T-cell (primary cell): Measurements from ENCODE around the gene AP3S1. TPM values are rescaled to one million over a fixed set of nuclear protein-coding genes. Genes with fewer than 3 reads are reported as not detected.
"Not testable (repeated sequence)": the region's sequence is repeated elsewhere in the genome, so short reads cannot be mapped to it uniquely, and the experiment has no call there.

Experiments used
- ATAC-seq, 4 experiments: fragments of 200-7000 bp in 3 of 4; fragments of 150-1000 bp in 1 of 4; cut with Tn5 transposase; replicated peaks in 1 of 4; 1 replicate in 3 of 4; 2 replicates in 1 of 4; pipeline ENCODE4 v1.10.0; 2021; ENCODE audit warnings: moderate library complexity in 3 of 4, mild to moderate bottlenecking in 2 of 4, moderate number of reproducible peaks in 1 of 4
- CTCF ChIA-PET, 2 donors: fragments of 300-600 bp; sonication (Branson Sonifier 250); formaldehyde crosslinking; loops; one replicate each; lab custom pipeline; 2022; ENCODE audit warnings: antibody characterized with exemption in 2 of 2; lab: Charles Lee
- POLR2A ChIA-PET, 2 donors: fragments of 300-600 bp; sonication (Branson Sonifier 250); formaldehyde crosslinking; loops; one replicate each; lab custom pipeline; 2022; ENCODE audit warnings: antibody characterized with exemption in 2 of 2; lab: Charles Lee
- DNase-seq, 35 experiments: peaks; one replicate each; pipeline versions ENCODE4 v3.0.0 to v3.0.0-alpha.2; 2013 to 2023
- H3K27ac ChIP-seq: one replicate; pipeline ENCODE4 v1.5.1; 2013; ENCODE audit warnings: low read length
- H3K27me3 ChIP-seq, 2 experiments: replicated peaks in 1 of 2; 1 replicate in 1 of 2; 2 replicates in 1 of 2; pipeline versions ENCODE4 v1.6.1 to v1.7.0; 2013; ENCODE audit warnings: low read length in 1 of 2, mixed read lengths in 1 of 2; ENCODE audit not compliant: control insufficient read depth in 2 of 2, insufficient read depth in 2 of 2; ENCODE audit errors: extremely low read depth in 1 of 2
- H3K36me3 ChIP-seq, 2 donors: 1 replicate in 1 of 2; 2 replicates in 1 of 2; pipeline versions ENCODE4 v1.6.1 to v1.7.0; 2013; ENCODE audit warnings: low read length in 1 of 2; ENCODE audit not compliant: control insufficient read depth in 2 of 2, insufficient read depth in 1 of 2; ENCODE audit errors: extremely low read depth in 1 of 2
- H3K4me1 ChIP-seq, 2 experiments: 1 replicate in 1 of 2; 2 replicates in 1 of 2; pipeline versions ENCODE4 v1.6.1 to v1.7.0; 2013; ENCODE audit warnings: low read length in 2 of 2, mixed read lengths in 1 of 2; ENCODE audit not compliant: insufficient read depth in 2 of 2, control insufficient read depth in 1 of 2; ENCODE audit errors: extremely low read depth in 1 of 2
- H3K4me3 ChIP-seq, 2 donors: 1 replicate in 1 of 2; 2 replicates in 1 of 2; pipeline versions ENCODE4 v1.5.1 to v1.7.0; 2013; ENCODE audit warnings: mild to moderate bottlenecking in 2 of 2, low read length in 1 of 2, moderate library complexity in 1 of 2; ENCODE audit not compliant: control insufficient read depth in 1 of 2; ENCODE audit errors: extremely low read depth in 1 of 2
- H3K9me3 ChIP-seq: 2 replicates; pipeline ENCODE4 v1.7.0; 2013
- H3K27ac Mint-ChIP-seq, 2 donors: one replicate each; pipeline ENCODE4 v1.8.0; 2020 to 2021; ENCODE audit warnings: mild to moderate bottlenecking in 2 of 2, mixed read lengths in 2 of 2
- H3K27me3 Mint-ChIP-seq, 2 donors: one replicate each; pipeline ENCODE4 v1.8.0; 2021 to 2022; ENCODE audit warnings: mixed read lengths in 2 of 2
- H3K36me3 Mint-ChIP-seq: one replicate; pipeline ENCODE4 v1.8.0; 2021; ENCODE audit warnings: mixed read lengths
- H3K4me1 Mint-ChIP-seq, 3 donors: one replicate each; pipeline ENCODE4 v1.8.0; 2020 to 2022; ENCODE audit warnings: mixed read lengths in 3 of 3, mild to moderate bottlenecking in 1 of 3
- H3K4me3 Mint-ChIP-seq, 3 donors: one replicate each; pipeline ENCODE4 v1.8.0; 2020 to 2022; ENCODE audit warnings: mild to moderate bottlenecking in 3 of 3, mixed read lengths in 3 of 3, moderate library complexity in 3 of 3
- H3K9me3 Mint-ChIP-seq, 3 donors: one replicate each; pipeline ENCODE4 v1.8.0; 2020 to 2022; ENCODE audit warnings: mixed read lengths in 3 of 3
- WGBS: methylation state at CpG from one replicate; pipeline ENCODE4 v1.1.5; 2013; ENCODE audit warnings: missing lambda C conversion rate; ENCODE audit not compliant: insufficient coverage; 5-methylcytosine and 5-hydroxymethylcytosine counted together
- total RNA-seq, 35 experiments: library from RNA in 6 of 35; stranded (reverse) in 6 of 35; fragments of 120-200 nt in 1 of 35; gene quantifications; one replicate each; pipeline versions ENCODE4 v1.2.1 to v1.2.4 and lab custom pipeline; 2013 to 2026

The AP3S1 gene
- total RNA-seq, 5 donors from 2014 or later (not counting 1 experiment from before 2014, with no cell fraction given), result 36.4 to 44.2 (median 39.2) TPM

DNA sequence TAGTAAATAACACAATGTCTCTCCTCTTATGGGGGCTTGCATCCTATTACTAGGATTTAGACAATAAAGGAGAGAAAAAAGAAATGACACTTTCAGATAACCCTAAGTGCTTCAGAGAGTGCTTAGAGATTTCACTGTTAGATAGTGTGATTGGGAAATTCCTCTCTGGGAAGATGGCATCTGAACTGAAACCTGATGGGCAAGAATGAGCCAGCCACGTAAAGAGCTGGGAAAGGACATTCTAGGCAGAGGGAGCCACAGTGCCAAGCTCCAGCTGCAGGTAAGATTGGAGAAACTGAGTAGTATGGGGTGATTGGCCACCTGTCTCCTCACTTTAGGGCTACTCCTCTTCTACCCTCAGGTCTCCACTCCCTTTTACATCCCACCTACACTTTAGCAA is 39.8 kb upstream of the AP3S1 start:
- 0% methylated on average over 1 of the region's 1 CpG for WGBS

DNA sequence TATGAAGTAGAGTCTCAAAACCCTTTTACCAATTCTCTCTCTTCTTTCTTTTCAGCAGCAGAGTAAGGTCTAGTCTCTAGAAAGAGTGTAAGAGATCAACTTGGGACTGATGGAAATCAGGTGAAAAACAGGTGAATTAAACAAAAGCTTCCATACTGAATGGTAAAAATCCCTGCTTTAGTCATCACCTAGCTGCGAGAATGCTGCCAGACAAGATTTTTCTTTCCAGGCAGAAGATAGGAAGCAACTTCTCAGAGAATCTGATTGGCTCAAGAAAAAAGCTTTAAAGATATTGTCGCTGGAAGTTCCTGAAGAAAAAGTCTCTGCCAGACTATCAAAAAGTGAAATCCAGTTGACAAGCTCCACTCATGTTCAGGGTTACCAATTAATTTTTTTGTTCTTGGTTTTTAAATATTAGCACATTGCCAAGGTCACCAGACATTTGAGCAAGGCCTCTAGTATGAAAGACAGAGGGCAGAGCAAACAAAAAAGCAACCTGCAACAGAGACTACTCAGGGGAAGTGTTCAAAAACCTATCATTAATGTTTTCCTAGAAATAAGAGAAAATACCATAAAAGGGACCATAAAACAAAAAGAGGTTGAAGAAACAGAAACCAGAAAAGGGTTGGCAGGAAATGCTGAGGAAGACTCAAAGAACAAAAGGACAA is 34.6 kb upstream of the AP3S1 start:
- H3K4me1 ChIP-seq, result peaks cover 0 to 2% of the 10 kb centered on the region in 2 experiments
- CTCF ChIA-PET, result interaction anchor here in 1 of 2 donors (0.6 kb wide), 1 partner anchor 25 kb away, joined by 3 read pairs; no protein-coding TSS in a partner anchor
- H3K27me3 Mint-ChIP-seq, result peaks cover 5 to 22% of the 10 kb centered on the region in 2 donors
- H3K9me3 Mint-ChIP-seq, result no peaks in the 10 kb centered on the region
- H3K9me3 ChIP-seq, result no peaks in the 10 kb centered on the region
- no peak overlapping the region for H3K27ac Mint-ChIP-seq
- no peak for DNase-seq
- WGBS, result 93% methylated on average over 2 of the region's 2 CpGs
- H3K4me3 ChIP-seq, result no peak overlapping the region
- ATAC-seq, result no peak
- H3K36me3 ChIP-seq, result no peaks in the 10 kb centered on the region
- peaks cover 3 to 4% (median 3%) of the 10 kb centered on the region in 3 donors for H3K4me1 Mint-ChIP-seq
- POLR2A ChIA-PET, result no interaction called here
- H3K4me3 Mint-ChIP-seq, result no peak overlapping the region
- H3K27ac ChIP-seq, result no peak overlapping the region
- peaks cover 0 to 2% of the 10 kb centered on the region in 2 experiments for H3K27me3 ChIP-seq
- no peaks in the 10 kb centered on the region for H3K36me3 Mint-ChIP-seq

More for the DNA sequence above, 39.8 kb upstream of the AP3S1 start:
- no peaks in the 10 kb centered on the region for H3K9me3 Mint-ChIP-seq
- POLR2A ChIA-PET, result no interaction called here
- CTCF ChIA-PET, result no interaction called here
- no peak overlapping the region for H3K27ac ChIP-seq
- no peaks in the 10 kb centered on the region for H3K9me3 ChIP-seq
- H3K27me3 ChIP-seq, result peaks cover 0 to 2% of the 10 kb centered on the region in 2 experiments
- no peak overlapping the region for H3K27ac Mint-ChIP-seq
- H3K27me3 Mint-ChIP-seq, result peaks cover 2 to 36% of the 10 kb centered on the region in 2 donors
- ATAC-seq (no peak), DNase-seq (no peak)
- H3K4me3 Mint-ChIP-seq, result no peak overlapping the region
- H3K36me3 Mint-ChIP-seq, result no peaks in the 10 kb centered on the region
- H3K4me3 ChIP-seq, result no peak overlapping the region
- H3K36me3 ChIP-seq, result no peaks in the 10 kb centered on the region
- no peaks in the 10 kb centered on the region for H3K4me1 ChIP-seq
- H3K4me1 Mint-ChIP-seq, result no peaks in the 10 kb centered on the region

DNA sequence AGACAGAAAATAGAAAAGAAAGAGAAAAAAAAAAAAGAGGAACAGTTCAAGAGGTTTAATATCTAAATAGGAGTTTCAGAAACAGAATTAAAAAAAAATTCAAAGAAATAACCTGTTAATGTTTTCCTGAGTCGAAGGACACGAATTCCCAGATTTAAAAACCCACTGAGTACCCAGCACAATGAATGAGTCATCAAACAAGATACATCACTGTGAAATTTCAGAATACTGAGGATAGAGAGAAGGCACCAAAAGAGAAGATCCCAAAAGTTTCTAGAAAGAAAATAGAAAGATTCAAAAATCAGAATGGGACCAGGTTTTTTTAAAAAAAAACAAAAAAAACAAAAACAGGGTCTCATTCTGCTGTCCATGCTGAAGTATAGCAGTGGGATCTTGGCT is 34.1 kb upstream of the AP3S1 start:
- Histone ChIP-seq H3K9me3 (no peaks in the 10 kb centered on the region), H3K27me3 (peaks cover 0 to 2% of the 10 kb centered on the region in 2 experiments), H3K4me1 (peaks cover 0 to 2% of the 10 kb centered on the region in 2 experiments), H3K36me3 (no peaks in the 10 kb centered on the region), H3K27ac (no peak overlapping the region), H3K4me3 (no peak overlapping the region)
- ATAC-seq (no peak), DNase-seq (no peak)
- no peaks in the 10 kb centered on the region for H3K9me3 Mint-ChIP-seq
- ChIA-PET CTCF (interaction anchor here in 1 of 2 donors (0.6 kb wide), 1 partner anchor 24 kb away, joined by 3 read pairs; no protein-coding TSS in a partner anchor), POLR2A (no interaction called here)
- H3K4me1 Mint-ChIP-seq, result peaks cover 3 to 4% (median 3%) of the 10 kb centered on the region in 3 donors
- H3K27ac Mint-ChIP-seq, result no peak overlapping the region
- H3K4me3 Mint-ChIP-seq, result no peak overlapping the region
- H3K27me3 Mint-ChIP-seq, result peaks cover 8 to 24% of the 10 kb centered on the region in 2 donors
- no peaks in the 10 kb centered on the region for H3K36me3 Mint-ChIP-seq
- WGBS, result no CpG with 5 or more reads among the region's 2 CpGs

DNA sequence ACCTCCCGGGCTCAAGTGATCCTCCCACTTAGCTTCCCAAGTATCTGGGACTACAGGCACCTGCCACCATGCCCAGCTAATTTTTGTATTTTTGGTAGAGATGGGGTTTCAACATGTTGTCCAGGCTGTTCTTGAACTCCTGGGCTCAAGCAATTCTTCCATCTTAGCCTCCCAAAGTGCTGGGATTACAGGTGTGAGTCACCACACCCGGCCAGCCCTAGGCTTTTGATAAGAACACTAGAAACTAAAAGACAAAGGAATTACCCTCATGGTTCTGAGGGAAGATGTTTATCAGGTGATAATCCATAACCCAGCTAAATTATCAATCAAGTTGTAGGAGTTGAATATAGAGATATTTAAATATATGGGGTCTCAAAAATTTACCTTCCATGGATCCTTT is 33.7 kb upstream of the AP3S1 start:
- H3K9me3 ChIP-seq, POLR2A ChIA-PET, H3K4me3 ChIP-seq, H3K27ac Mint-ChIP-seq, H3K36me3 ChIP-seq, H3K27me3 ChIP-seq, H3K4me1 ChIP-seq, H3K36me3 Mint-ChIP-seq, CTCF ChIA-PET, H3K4me3 Mint-ChIP-seq, H3K27ac ChIP-seq, DNase-seq, ATAC-seq, H3K4me1 Mint-ChIP-seq, H3K9me3 Mint-ChIP-seq: not testable (repeated sequence)
- peaks cover 10 to 27% of the 10 kb centered on the region in 2 donors for H3K27me3 Mint-ChIP-seq
- no CpG with 5 or more reads among the region's 2 CpGs for WGBS

DNA sequence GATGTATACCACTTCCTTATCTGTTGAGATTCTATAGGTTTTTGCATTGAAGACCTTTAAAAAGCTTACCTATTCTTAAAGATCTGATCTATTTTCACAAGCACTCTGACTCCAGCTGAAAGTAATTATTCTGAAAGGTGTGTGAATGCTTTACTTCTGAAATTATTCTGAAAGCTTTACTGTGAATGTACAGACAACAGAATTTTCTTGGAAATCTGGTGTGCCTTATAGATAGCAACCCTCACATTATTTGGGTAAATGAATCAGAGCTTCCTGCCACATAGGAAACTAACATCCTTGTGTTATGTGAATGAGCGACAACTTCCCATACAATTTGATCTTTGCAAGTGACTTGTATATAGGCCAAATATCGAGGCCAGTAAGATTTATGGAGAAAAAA is 31.8 kb upstream of the AP3S1 start:
- Histone ChIP-seq H3K27me3 (peaks cover 8 to 10% of the 10 kb centered on the region in 2 experiments), H3K27ac (no peak overlapping the region), H3K9me3 (no peaks in the 10 kb centered on the region), H3K4me3 (no peak overlapping the region), H3K36me3 (no peaks in the 10 kb centered on the region), H3K4me1 (peaks cover 0 to 2% of the 10 kb centered on the region in 2 experiments)
- Mint-ChIP-seq H3K27ac (no peak overlapping the region), H3K9me3 (no peaks in the 10 kb centered on the region), H3K36me3 (no peaks in the 10 kb centered on the region), H3K27me3 (peaks cover 26 to 37% of the 10 kb centered on the region in 2 donors), H3K4me1 (peaks cover 4 to 7% (median 5%) of the 10 kb centered on the region in 3 donors), H3K4me3 (no peak overlapping the region)
- ATAC-seq (no peak), DNase-seq (no peak)
- ChIA-PET POLR2A (no interaction called here), CTCF (interaction anchor here in 1 of 2 donors (0.6 kb wide), 2 partner anchors 41 to 173 kb away, joined by 3 to 4 read pairs; no protein-coding TSS in a partner anchor)
- no CpG with 5 or more reads among the region's 2 CpGs for WGBS

DNA sequence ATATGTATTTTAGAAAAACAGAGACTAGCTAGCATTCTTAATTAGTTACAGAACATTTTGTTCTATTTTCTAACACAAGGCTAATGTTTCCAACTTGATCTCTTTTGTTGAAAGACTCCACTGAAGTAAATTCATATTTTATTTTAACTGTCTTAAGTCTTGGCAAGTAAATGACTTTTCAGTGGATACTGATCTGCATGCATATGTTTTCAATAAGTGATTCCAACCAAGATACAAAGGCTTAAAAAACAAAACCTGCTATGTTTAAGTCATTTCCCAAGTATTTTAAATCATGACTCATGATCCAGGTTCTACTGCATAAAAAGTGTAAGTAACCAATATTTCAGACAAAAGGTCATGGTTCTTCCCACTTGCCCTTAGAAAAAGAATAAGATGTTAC is 31.0 kb upstream of the AP3S1 start:
- DNase-seq, result no peak

More for the DNA sequence above, 31.0 kb upstream of the AP3S1 start:
- Histone ChIP-seq H3K36me3 (no peaks in the 10 kb centered on the region), H3K4me3 (no peak overlapping the region), H3K4me1 (peaks cover 2 to 4% of the 10 kb centered on the region in 2 experiments), H3K27me3 (peaks cover 13 to 15% of the 10 kb centered on the region in 2 experiments), H3K27ac (no peak overlapping the region), H3K9me3 (no peaks in the 10 kb centered on the region)
- peaks cover 34 to 44% of the 10 kb centered on the region in 2 donors for H3K27me3 Mint-ChIP-seq
- CTCF ChIA-PET, result no interaction called here
- no peak overlapping the region for H3K27ac Mint-ChIP-seq
- no peaks in the 10 kb centered on the region for H3K36me3 Mint-ChIP-seq
- ATAC-seq, result no peak
- no peaks in the 10 kb centered on the region for H3K9me3 Mint-ChIP-seq
- POLR2A ChIA-PET, result no interaction called here
- peaks cover 12 to 15% (median 12%) of the 10 kb centered on the region in 3 donors for H3K4me1 Mint-ChIP-seq
- no peak overlapping the region for H3K4me3 Mint-ChIP-seq
